Right lobe of liver (tissue), 4 donors: ENCODE results near the gene TMEM147.

Experiments used
- CTCF ChIP-seq, 4 donors: fragments of 200-600 bp in 3 of 4; fragments of 450-650 bp in 1 of 4; IDR thresholded peaks; one replicate each; pipeline versions ENCODE4 v1.5.1 to v1.8.0; 2016 to 2022; ENCODE audit warnings: antibody characterized with exemption in 4 of 4, mild to moderate bottlenecking in 2 of 4
- POLR2A ChIP-seq: fragments of 450-650 bp; IDR thresholded peaks from one replicate; pipeline ENCODE4 v1.6.1; 2017; ENCODE audit warnings: antibody characterized with exemption, mild to moderate bottlenecking
- donor health status: DM: no; HTN: no; CAD: no.
- donor health status: DM: no; HTN: no; CAD: no.
- donor health status: DM: no; HTN: yes; CAD: no.

GRCh38 chr19:35500611-35501010, 44.8 kb upstream of the TMEM147 start:
- no peak for TF ChIP-seq POLR2A
- TF ChIP-seq CTCF (IDR thresholded peaks at IDR 0.05): no peak
